Nucleus accumbens (tissue), 56 donors: ENCODE data around the gene ADARB2.
A peak's percentile ranks its signal among the peaks of the same experiment; 100 is the strongest.

Experiments used
- DNase-seq, 56 donors: peaks; one replicate each; lab custom pipeline; 2025; lab: John Stamatoyannopoulos, UW

The ADARB2 gene

GRCh38 chr10:1736144-1736971 is 967 bp downstream of the ADARB2 start:
- peak in 1 of 56 donors; percentile 6 for DNase-seq

GRCh38 chr10:1735562-1735961 is 1.8 kb downstream of the ADARB2 start:
- no peak for DNase-seq

- DNase-seq: no peak
Observed at GRCh38 chr10:1734288-1734687, 3.0 kb downstream of the ADARB2 start.

- DNase-seq: no peak
Observed at GRCh38 chr10:1733720-1734119, 3.6 kb downstream of the ADARB2 start.

GRCh38 chr10:1732564-1732996 is 4.7 kb downstream of the ADARB2 start:
- no peak for DNase-seq

- no peak for DNase-seq
Observed at GRCh38 chr10:1731592-1731991, 5.7 kb downstream of the ADARB2 start.

GRCh38 chr10:1729751-1730150 is 7.6 kb downstream of the ADARB2 start:
- DNase-seq: no peak

GRCh38 chr10:1726861-1727260 is 10.5 kb downstream of the ADARB2 start:
- no peak for DNase-seq

- DNase-seq: no peak
Observed at GRCh38 chr10:1724921-1725488, 12.3 kb downstream of the ADARB2 start.

- no peak for DNase-seq
Observed at GRCh38 chr10:1716839-1717238, 20.5 kb downstream of the ADARB2 start.

- DNase-seq: peak in 3 of 56 donors; percentile 18 to 42 (median 20)
Observed at GRCh38 chr10:1715821-1716220, 21.5 kb downstream of the ADARB2 start.

- DNase-seq: no peak
Observed at GRCh38 chr10:1712944-1713671, 24.2 kb downstream of the ADARB2 start.

GRCh38 chr10:1712314-1712713 is 25.0 kb downstream of the ADARB2 start:
- no peak for DNase-seq

GRCh38 chr10:1709161-1709560 is 28.2 kb downstream of the ADARB2 start:
- DNase-seq: no peak

- DNase-seq: no peak
Observed at GRCh38 chr10:1708746-1709145, 28.6 kb downstream of the ADARB2 start.

GRCh38 chr10:1706711-1707110 is 30.6 kb downstream of the ADARB2 start:
- no peak for DNase-seq

GRCh38 chr10:1706256-1706655 is 31.1 kb downstream of the ADARB2 start:
- no peak for DNase-seq

GRCh38 chr10:1698185-1698584 is 39.1 kb downstream of the ADARB2 start:
- no peak for DNase-seq

GRCh38 chr10:1696106-1696505 is 41.2 kb downstream of the ADARB2 start:
- no peak for DNase-seq

- no peak for DNase-seq
Observed at GRCh38 chr10:1690086-1690485, 47.2 kb downstream of the ADARB2 start.

- DNase-seq: no peak
Observed at GRCh38 chr10:1688531-1688930, 48.8 kb downstream of the ADARB2 start.
